Skeletal muscle tissue (tissue), 4 donors: ENCODE data around the gene ZBTB7B. TPM values are rescaled to one million over a fixed set of nuclear protein-coding genes. Genes with fewer than 3 reads are reported as not detected.

Source experiments
- H3K27ac ChIP-seq: one replicate; pipeline ENCODE4 v1.7.0; 2013; ENCODE audit warnings: mild to moderate bottlenecking, low read depth, low read length, inconsistent platforms
- H3K27me3 ChIP-seq, 3 donors: one replicate each; pipeline ENCODE4 v1.7.0; 2013; ENCODE audit warnings: low read length in 3 of 3; ENCODE audit not compliant: control insufficient read depth in 3 of 3, insufficient read depth in 3 of 3
- H3K36me3 ChIP-seq, 3 donors: one replicate each; pipeline ENCODE4 v1.7.0; 2013; ENCODE audit warnings: low read length in 3 of 3; ENCODE audit not compliant: control insufficient read depth in 3 of 3, insufficient read depth in 3 of 3
- H3K4me1 ChIP-seq, 3 donors: one replicate each; pipeline ENCODE4 v1.7.0; 2013; ENCODE audit warnings: low read length in 3 of 3, mild to moderate bottlenecking in 3 of 3; ENCODE audit not compliant: control insufficient read depth in 3 of 3, insufficient read depth in 3 of 3
- H3K4me3 ChIP-seq, 3 donors: one replicate each; pipeline ENCODE4 v1.7.0; 2013; ENCODE audit warnings: low read length in 3 of 3
- H3K9ac ChIP-seq, 3 donors: one replicate each; pipeline ENCODE4 v1.7.0; 2013; ENCODE audit warnings: low read length in 3 of 3, mild to moderate bottlenecking in 3 of 3, moderate library complexity in 2 of 3, low read depth in 1 of 3
- H3K9me3 ChIP-seq, 3 donors: one replicate each; pipeline ENCODE4 v1.7.0; 2013; ENCODE audit warnings: low read length in 3 of 3; ENCODE audit not compliant: control insufficient read depth in 3 of 3
- total RNA-seq: library from RNA; depleted of rRNA; stranded (reverse); fragments of >200 nt; gene quantifications from one replicate; pipeline ENCODE4 v1.2.3, GENCODE V29; 2014
- donor health status: Osteomylitis.

ZBTB7B gene
- 7.8 TPM for total RNA-seq

- H3K4me1 ChIP-seq = peaks cover 48 to 50% (median 50%) of the 10 kb centered on the region in 3 donors
- no peaks in the 10 kb centered on the region for H3K36me3 ChIP-seq
- H3K4me3 ChIP-seq = peak within 1 kb of the TSS; percentile 95 to 97 (median 96)
- peak within 1 kb of the TSS; percentile 92 to 97 (median 96) for H3K9ac ChIP-seq
- no peaks in the 10 kb centered on the region for H3K27me3 ChIP-seq
- peak within 1 kb of the TSS; percentile 97 for H3K27ac ChIP-seq
- H3K9me3 ChIP-seq = no peaks in the 10 kb centered on the region
Measured at GRCh38 chr1:155002464-155003226, at the start of gene ZBTB7B. Gene ZBTB7B (plus strand): TSS chr1:155002802. CDS start chr1:155014661, 11,859 bp downstream.

- H3K36me3 ChIP-seq = peaks cover 15 to 35% (median 22%) of the 10 kb centered on the region in 3 donors
- H3K27me3 ChIP-seq = no peaks in the 10 kb centered on the region
- peak overlapping the region; percentile 21 for H3K27ac ChIP-seq
- peak overlapping the region; percentile 55 to 61 (median 59) for H3K9ac ChIP-seq
- H3K4me1 ChIP-seq = peaks cover 59 to 75% (median 69%) of the 10 kb centered on the region in 3 donors
- no peaks in the 10 kb centered on the region for H3K9me3 ChIP-seq
- H3K4me3 ChIP-seq = peak overlapping the region; percentile 60 to 95 (median 79)
Measured at GRCh38 chr1:154953611-154954038, 49.0 kb upstream of the ZBTB7B start.

GRCh38 chr1:154954541-154954940, 48.1 kb upstream of the ZBTB7B start:
- peak overlapping the region; percentile 90 for H3K27ac ChIP-seq
- peak overlapping the region; percentile 78 to 98 (median 90) for H3K9ac ChIP-seq
- no peaks in the 10 kb centered on the region for H3K9me3 ChIP-seq
- H3K27me3 ChIP-seq = no peaks in the 10 kb centered on the region
- H3K4me1 ChIP-seq = peaks cover 62 to 83% (median 72%) of the 10 kb centered on the region in 3 donors
- H3K4me3 ChIP-seq = peak overlapping the region; percentile 79 to 95 (median 92)
- H3K36me3 ChIP-seq = peaks cover 22 to 41% (median 23%) of the 10 kb centered on the region in 3 donors

GRCh38 chr1:154955039-154955717, 47.4 kb upstream of the ZBTB7B start:
- peak overlapping the region; percentile 78 to 98 (median 90) for H3K9ac ChIP-seq
- H3K36me3 ChIP-seq = peaks cover 25 to 43% (median 26%) of the 10 kb centered on the region in 3 donors
- H3K27ac ChIP-seq = peak overlapping the region; percentile 90
- no peaks in the 10 kb centered on the region for H3K27me3 ChIP-seq
- peaks cover 64 to 83% (median 72%) of the 10 kb centered on the region in 3 donors for H3K4me1 ChIP-seq
- peak overlapping the region; percentile 79 to 95 (median 92) for H3K4me3 ChIP-seq
- H3K9me3 ChIP-seq = no peaks in the 10 kb centered on the region

GRCh38 chr1:154955718-154956543, 46.7 kb upstream of the ZBTB7B start, which contains the start of gene PBXIP1:
Gene PBXIP1 (minus strand): TSS chr1:154956099. CDS start chr1:154953721, 2,378 bp downstream.
- Histone ChIP-seq H3K36me3 (peaks cover 18 to 35% (median 19%) of the 10 kb centered on the region in 3 donors), H3K27me3 (no peaks in the 10 kb centered on the region), H3K9me3 (no peaks in the 10 kb centered on the region), H3K4me3 (peak within 1 kb of the TSS; percentile 79 to 95 (median 92)), H3K4me1 (peaks cover 70 to 88% (median 77%) of the 10 kb centered on the region in 3 donors), H3K9ac (peak within 1 kb of the TSS; percentile 78 to 98 (median 90)), H3K27ac (peak within 1 kb of the TSS; percentile 90)

- Histone ChIP-seq H3K36me3 (peaks cover 13 to 29% (median 14%) of the 10 kb centered on the region in 3 donors), H3K27me3 (no peaks in the 10 kb centered on the region), H3K9me3 (no peaks in the 10 kb centered on the region), H3K4me1 (peaks cover 70 to 83% (median 77%) of the 10 kb centered on the region in 3 donors), H3K4me3 (peak overlapping the region; percentile 79 to 95 (median 92)), H3K27ac (peak overlapping the region; percentile 90), H3K9ac (peak overlapping the region; percentile 78 to 98 (median 90))
Measured at GRCh38 chr1:154956544-154956941, 46.1 kb upstream of the ZBTB7B start.

- H3K36me3 ChIP-seq = peaks cover 10 to 23% (median 14%) of the 10 kb centered on the region in 3 donors
- H3K4me1 ChIP-seq = peaks cover 66 to 79% (median 73%) of the 10 kb centered on the region in 3 donors
- peak overlapping the region; percentile 90 for H3K27ac ChIP-seq
- no peaks in the 10 kb centered on the region for H3K27me3 ChIP-seq
- peak overlapping the region; percentile 78 to 98 (median 90) for H3K9ac ChIP-seq
- H3K9me3 ChIP-seq = no peaks in the 10 kb centered on the region
- peak overlapping the region; percentile 79 to 95 (median 92) for H3K4me3 ChIP-seq
Measured at GRCh38 chr1:154957091-154957657, 45.4 kb upstream of the ZBTB7B start.

- H3K4me1 ChIP-seq = peaks cover 66 to 78% (median 73%) of the 10 kb centered on the region in 3 donors
- peak overlapping the region; percentile 1 for H3K27ac ChIP-seq
- H3K36me3 ChIP-seq = peaks cover 10 to 21% (median 14%) of the 10 kb centered on the region in 3 donors
- peak overlapping the region; percentile 20 to 54 (median 42) for H3K9ac ChIP-seq
- H3K9me3 ChIP-seq = no peaks in the 10 kb centered on the region
- no peak overlapping the region for H3K4me3 ChIP-seq
- H3K27me3 ChIP-seq = no peaks in the 10 kb centered on the region
Measured at GRCh38 chr1:154958036-154958435, 44.6 kb upstream of the ZBTB7B start.
